Muscle of leg (tissue), 9 donors: ENCODE measurements around the gene CCND2. TPM values are rescaled to one million over a fixed set of nuclear protein-coding genes. Genes with fewer than 3 reads are reported as not detected.

ENCODE experiments used
- polyA plus RNA-seq, 8 donors: library from polyadenylated mRNA; unstranded; fragments of 120-200 nt; gene quantifications; one replicate each; pipeline versions ENCODE4 v1.2.1 to v1.2.3, GENCODE V29; 2013; ENCODE audit warnings: inconsistent platforms in 1 of 8, low replicate concordance in 1 of 8; ENCODE audit not compliant: insufficient read length in 8 of 8, insufficient read depth in 1 of 8
- total RNA-seq: library from RNA; stranded (reverse); fragments of 120-200 nt; gene quantifications from one replicate; pipeline ENCODE4 v1.2.4, GENCODE V29; 2013

CCND2 gene
- total and polyA plus RNA-seq, 9 donors: 74.7 to 152 (median 105) TPM

Other genes starting within 250 kb of the CCND2 start
- 3.1 TPM for gene TIGAR, start 47.5 kb downstream of the CCND2 start, total RNA-seq
- 10 to 100 TPM in 1 of 8 donors, 1 to 10 TPM in 7; 4.9 to 10.4 (median 7.9) TPM for gene TIGAR, start 47.5 kb downstream of the CCND2 start, polyA plus RNA-seq
- 0.04 TPM for gene FGF23, start 106.0 kb downstream of the CCND2 start, total RNA-seq
- under 1 TPM in 7 of 8 donors, not detected in 1; 0.05 to 0.31 (median 0.16) TPM for gene FGF23, start 106.0 kb downstream of the CCND2 start, polyA plus RNA-seq
- 24.7 TPM for gene FGF6, start 172.1 kb downstream of the CCND2 start, total RNA-seq
- gene FGF6, start 172.1 kb downstream of the CCND2 start, polyA plus RNA-seq: 10 to 100 TPM; 18.3 to 54.4 (median 30.2) TPM